GM10266 (cell line): ENCODE data around the gene ZNF804B.

Experiments used
- DNase-seq: peaks from one replicate; pipeline ENCODE4 v3.0.0; 2012; ENCODE audit errors: extremely low spot score
- TF ChIP-seq, protein P1 (sequence below): IDR thresholded peaks from 2 replicates; pipeline ENCODE4 v1.5.1; 2012; ENCODE audit warnings: mild to moderate bottlenecking, low read depth; ENCODE audit not compliant: control insufficient read depth, insufficient read depth; ENCODE audit errors: missing control alignments

Gene ZNF804B

GRCh38 chr7:88759230-88760135 lies at the start of gene ZNF804B:
TSS of gene ZNF804B (plus strand) at chr7:88759700. CDS start at chr7:88759977, 277 bp downstream.
- TF ChIP-seq, protein P1, sequence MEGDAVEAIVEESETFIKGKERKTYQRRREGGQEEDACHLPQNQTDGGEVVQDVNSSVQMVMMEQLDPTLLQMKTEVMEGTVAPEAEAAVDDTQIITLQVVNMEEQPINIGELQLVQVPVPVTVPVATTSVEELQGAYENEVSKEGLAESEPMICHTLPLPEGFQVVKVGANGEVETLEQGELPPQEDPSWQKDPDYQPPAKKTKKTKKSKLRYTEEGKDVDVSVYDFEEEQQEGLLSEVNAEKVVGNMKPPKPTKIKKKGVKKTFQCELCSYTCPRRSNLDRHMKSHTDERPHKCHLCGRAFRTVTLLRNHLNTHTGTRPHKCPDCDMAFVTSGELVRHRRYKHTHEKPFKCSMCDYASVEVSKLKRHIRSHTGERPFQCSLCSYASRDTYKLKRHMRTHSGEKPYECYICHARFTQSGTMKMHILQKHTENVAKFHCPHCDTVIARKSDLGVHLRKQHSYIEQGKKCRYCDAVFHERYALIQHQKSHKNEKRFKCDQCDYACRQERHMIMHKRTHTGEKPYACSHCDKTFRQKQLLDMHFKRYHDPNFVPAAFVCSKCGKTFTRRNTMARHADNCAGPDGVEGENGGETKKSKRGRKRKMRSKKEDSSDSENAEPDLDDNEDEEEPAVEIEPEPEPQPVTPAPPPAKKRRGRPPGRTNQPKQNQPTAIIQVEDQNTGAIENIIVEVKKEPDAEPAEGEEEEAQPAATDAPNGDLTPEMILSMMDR = no peak
- peak; percentile 15 for DNase-seq

DNA sequence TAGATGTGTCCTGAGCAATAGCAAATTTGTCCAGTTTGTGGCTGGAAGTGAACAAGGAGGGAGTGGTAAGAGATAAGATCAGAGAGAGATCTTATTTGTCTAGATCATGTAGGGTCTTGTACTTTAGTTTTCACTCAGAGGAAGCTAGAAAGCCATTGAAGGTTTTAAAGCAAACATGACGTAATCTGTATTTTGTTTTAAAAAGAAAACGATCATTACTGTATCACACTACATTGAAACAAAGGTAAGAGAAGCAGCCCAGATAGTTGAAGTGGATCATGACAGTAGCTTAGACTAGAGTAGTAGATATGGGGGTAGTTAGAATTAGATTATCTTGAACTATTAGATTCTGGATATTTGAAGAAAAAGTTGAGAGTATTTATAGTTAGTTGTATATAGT lies 23.6 kb upstream of the ZNF804B start:
- no peak for DNase-seq
- TF ChIP-seq, protein P1 = no peak

DNA sequence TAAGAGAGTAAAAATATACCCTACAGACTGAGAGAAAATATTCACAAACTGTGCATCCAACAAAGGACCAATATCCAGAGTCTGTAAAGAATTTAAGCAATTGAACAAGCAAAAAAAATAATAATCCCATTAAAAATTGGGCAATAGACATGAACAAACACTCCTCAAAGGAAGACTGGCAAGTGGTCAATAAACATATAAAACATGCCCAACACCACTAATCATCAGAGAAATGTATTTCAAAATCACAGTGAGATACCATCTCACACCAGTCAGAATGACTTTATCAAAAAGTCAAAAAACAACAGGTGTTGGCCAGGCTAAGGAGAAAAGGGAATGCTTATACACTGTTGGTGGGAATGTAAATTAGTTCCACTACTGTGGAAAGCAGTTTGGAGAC lies 21.9 kb upstream of the ZNF804B start:
- no peak for DNase-seq
- TF ChIP-seq, protein P1 = no peak

DNA sequence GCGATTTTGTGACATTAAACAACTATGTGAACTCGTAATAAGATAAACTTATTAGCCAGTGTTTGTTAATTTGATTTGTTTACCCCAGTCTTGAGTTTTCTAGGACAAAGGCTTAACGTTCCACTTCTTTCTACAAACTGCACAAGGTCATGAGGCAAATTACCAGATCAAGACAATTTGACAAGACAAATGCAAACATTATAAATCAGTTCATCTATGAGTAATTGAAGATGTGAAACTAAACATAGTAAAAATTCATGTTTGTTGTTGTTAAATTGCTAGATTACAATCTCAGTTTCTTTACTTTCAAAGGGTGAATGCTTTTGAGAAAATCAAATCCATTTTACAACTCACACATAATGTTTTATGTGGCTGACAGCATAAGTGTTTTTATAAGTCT lies 13.4 kb upstream of the ZNF804B start:
- TF ChIP-seq, protein P1 = no peak
- DNase-seq = no peak

- TF ChIP-seq, protein P1 = no peak
- DNase-seq = no peak
Observed at GRCh38 chr7:88756802-88757201, 2.7 kb upstream of the ZNF804B start.

DNA sequence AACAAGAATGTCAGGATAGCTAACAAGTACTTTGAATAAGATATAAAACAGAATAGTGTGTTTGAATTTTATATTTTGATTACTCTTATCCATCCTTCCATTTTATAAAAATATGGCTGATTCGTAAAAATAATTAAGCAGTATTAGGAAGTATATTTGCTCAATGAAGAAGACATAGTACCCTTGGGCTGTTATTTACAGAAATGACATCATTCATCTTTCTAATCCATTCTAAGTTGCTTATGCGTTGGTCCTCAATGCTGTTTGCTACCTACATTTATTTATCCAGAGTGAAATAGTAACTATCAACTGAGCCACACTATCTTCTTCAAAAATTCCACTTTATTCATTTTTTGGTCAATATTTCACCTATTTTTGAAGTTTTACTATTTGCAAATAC lies 2.1 kb upstream of the ZNF804B start:
- TF ChIP-seq, protein P1 = no peak
- DNase-seq = no peak
